ENCODE results near the gene RAB7A. TPM values are rescaled to one million over a fixed set of nuclear protein-coding genes. Genes with fewer than 3 reads are reported as not detected.

The RAB7A gene
- total RNA-seq, 1 donor from 2014 or later = 319 TPM

- no peak overlapping the region for H3K27ac ChIP-seq (ENCODE audit: low read depth, low read length)
- H4K20me1 ChIP-seq (ENCODE audit: insufficient read depth, low read length) = no peaks in the 10 kb centered on the region
- FAIRE-seq (no peak), DNase-seq (ENCODE audit: low read depth) (no peak)
- H3K36me3 ChIP-seq (ENCODE audit: insufficient read depth, low read length) = no peaks in the 10 kb centered on the region
- no peak overlapping the region for H3K4me2 ChIP-seq (ENCODE audit: low read length)
- Mint-ChIP-seq H3K4me3 (ENCODE audit: unreplicated experiment) (no peak overlapping the region), H3K27ac (ENCODE audit: unreplicated experiment) (no peak overlapping the region), H3K36me3 (ENCODE audit: low read depth, unreplicated experiment) (peaks cover 22% of the 10 kb centered on the region), H3K27me3 (ENCODE audit: low read depth, unreplicated experiment) (no peaks in the 10 kb centered on the region), H3K9me3 (ENCODE audit: unreplicated experiment) (peaks cover 43% of the 10 kb centered on the region), H3K4me1 (ENCODE audit: low read depth, unreplicated experiment) (peaks cover under 1% of the 10 kb centered on the region)
- no peaks in the 10 kb centered on the region for H3K4me1 ChIP-seq (ENCODE audit: insufficient read depth, low read length)
- no peak overlapping the region for H3K9ac ChIP-seq (ENCODE audit: low read length)
- H3K27me3 ChIP-seq (ENCODE audit: insufficient read depth, low read length) = no peaks in the 10 kb centered on the region
- H3K4me3 ChIP-seq (ENCODE audit: insufficient read depth, low read depth, low read length) = no peak overlapping the region
- no peak for TF ChIP-seq EZH2 (IDR thresholded peaks at IDR 0.05; ENCODE audit: insufficient read depth, low read length)
- no peak for TF ChIP-seq CTCF (IDR thresholded peaks at IDR 0.05; ENCODE audit: insufficient read depth, low read depth, low read length)
- no peak overlapping the region for H2AFZ ChIP-seq (ENCODE audit: low read depth, low read length)
- no peaks in the 10 kb centered on the region for H3K79me2 ChIP-seq (ENCODE audit: insufficient read depth, low read length)
- peaks cover 18% of the 10 kb centered on the region for H3K9me3 ChIP-seq (ENCODE audit: insufficient read depth, low read depth, low read length)
These were observed 133.6 kb downstream of the RAB7A start for GRCh38 chr3:128859630-128860029.

GRCh38 chr3:128861491-128861890, 135.5 kb downstream of the RAB7A start:
- H3K4me3 ChIP-seq (ENCODE audit: insufficient read depth, low read depth, low read length) = no peak overlapping the region
- peaks cover 13% of the 10 kb centered on the region for H3K9me3 ChIP-seq (ENCODE audit: insufficient read depth, low read depth, low read length)
- Mint-ChIP-seq H3K27me3 (ENCODE audit: low read depth, unreplicated experiment) (peaks cover 2% of the 10 kb centered on the region), H3K9me3 (ENCODE audit: unreplicated experiment) (peaks cover 28% of the 10 kb centered on the region), H3K4me3 (ENCODE audit: unreplicated experiment) (no peak overlapping the region), H3K4me1 (ENCODE audit: low read depth, unreplicated experiment) (peaks cover 5% of the 10 kb centered on the region), H3K27ac (ENCODE audit: unreplicated experiment) (no peak overlapping the region), H3K36me3 (ENCODE audit: low read depth, unreplicated experiment) (peaks cover 17% of the 10 kb centered on the region)
- no peaks in the 10 kb centered on the region for H3K27me3 ChIP-seq (ENCODE audit: insufficient read depth, low read length)
- H3K4me1 ChIP-seq (ENCODE audit: insufficient read depth, low read length) = peaks cover 3% of the 10 kb centered on the region
- H4K20me1 ChIP-seq (ENCODE audit: insufficient read depth, low read length) = no peaks in the 10 kb centered on the region
- TF ChIP-seq CTCF (IDR thresholded peaks at IDR 0.05; ENCODE audit: insufficient read depth, low read depth, low read length) (no peak), EZH2 (IDR thresholded peaks at IDR 0.05; ENCODE audit: insufficient read depth, low read length) (no peak)
- no peak overlapping the region for H3K27ac ChIP-seq (ENCODE audit: low read depth, low read length)
- FAIRE-seq (no peak), DNase-seq (ENCODE audit: low read depth) (no peak)
- H3K36me3 ChIP-seq (ENCODE audit: insufficient read depth, low read length) = no peaks in the 10 kb centered on the region
- no peaks in the 10 kb centered on the region for H3K79me2 ChIP-seq (ENCODE audit: insufficient read depth, low read length)
- no peak overlapping the region for H3K9ac ChIP-seq (ENCODE audit: low read length)
- H2AFZ ChIP-seq (ENCODE audit: low read depth, low read length) = no peak overlapping the region
- H3K4me2 ChIP-seq (ENCODE audit: low read length) = no peak overlapping the region

GRCh38 chr3:128863560-128863959, 137.6 kb downstream of the RAB7A start:
- H3K36me3 Mint-ChIP-seq (ENCODE audit: low read depth, unreplicated experiment) = peaks cover 13% of the 10 kb centered on the region
- Histone ChIP-seq H3K79me2 (ENCODE audit: insufficient read depth, low read length) (no peaks in the 10 kb centered on the region), H3K9me3 (ENCODE audit: insufficient read depth, low read depth, low read length) (peaks cover 13% of the 10 kb centered on the region), H3K27ac (ENCODE audit: low read depth, low read length) (no peak overlapping the region), H3K4me1 (ENCODE audit: insufficient read depth, low read length) (peaks cover 3% of the 10 kb centered on the region), H3K27me3 (ENCODE audit: insufficient read depth, low read length) (no peaks in the 10 kb centered on the region), H4K20me1 (ENCODE audit: insufficient read depth, low read length) (no peaks in the 10 kb centered on the region), H3K9ac (ENCODE audit: low read length) (no peak overlapping the region), H3K4me2 (ENCODE audit: low read length) (no peak overlapping the region), H3K36me3 (ENCODE audit: insufficient read depth, low read length) (no peaks in the 10 kb centered on the region), H2AFZ (ENCODE audit: low read depth, low read length) (no peak overlapping the region), H3K4me3 (ENCODE audit: insufficient read depth, low read depth, low read length) (no peak overlapping the region)
- FAIRE-seq = no peak
- no peak for TF ChIP-seq EZH2 (IDR thresholded peaks at IDR 0.05; ENCODE audit: insufficient read depth, low read length)
- peak; percentile 6 for TF ChIP-seq CTCF (IDR thresholded peaks at IDR 0.05; ENCODE audit: insufficient read depth, low read depth, low read length)
- H3K4me3 Mint-ChIP-seq (ENCODE audit: unreplicated experiment) = no peak overlapping the region
- peaks cover 20% of the 10 kb centered on the region for H3K9me3 Mint-ChIP-seq (ENCODE audit: unreplicated experiment)
- H3K27me3 Mint-ChIP-seq (ENCODE audit: low read depth, unreplicated experiment) = peaks cover 2% of the 10 kb centered on the region
- H3K27ac Mint-ChIP-seq (ENCODE audit: unreplicated experiment) = no peak overlapping the region
- no peak for DNase-seq (ENCODE audit: low read depth)
- H3K4me1 Mint-ChIP-seq (ENCODE audit: low read depth, unreplicated experiment) = peaks cover 5% of the 10 kb centered on the region

Other genes with a start within 250 kb of the RAB7A start
- gene GATA2, start 233.0 kb upstream of the RAB7A start, total RNA-seq = 0.58 and 1.7 TPM in 2 replicates
- 283 and 317 TPM in 2 replicates for gene RPN1, start 75.4 kb upstream of the RAB7A start, total RNA-seq
- gene ACAD9, start 153.4 kb downstream of the RAB7A start, total RNA-seq = 32.4 and 33.3 TPM in 2 replicates

All from astrocyte (in vitro differentiated cells and primary cell).